HG03565 (cell line): ENCODE data around the gene CRYBA2.

ENCODE experiments used
- ATAC-seq: cut with Tn5 transposase; IDR thresholded peaks from one replicate; pipeline ENCODE4 v1.9.1; 2021; ENCODE audit warnings: mild to moderate bottlenecking, moderate library complexity; ENCODE audit not compliant: unreplicated experiment

CRYBA2 gene

DNA sequence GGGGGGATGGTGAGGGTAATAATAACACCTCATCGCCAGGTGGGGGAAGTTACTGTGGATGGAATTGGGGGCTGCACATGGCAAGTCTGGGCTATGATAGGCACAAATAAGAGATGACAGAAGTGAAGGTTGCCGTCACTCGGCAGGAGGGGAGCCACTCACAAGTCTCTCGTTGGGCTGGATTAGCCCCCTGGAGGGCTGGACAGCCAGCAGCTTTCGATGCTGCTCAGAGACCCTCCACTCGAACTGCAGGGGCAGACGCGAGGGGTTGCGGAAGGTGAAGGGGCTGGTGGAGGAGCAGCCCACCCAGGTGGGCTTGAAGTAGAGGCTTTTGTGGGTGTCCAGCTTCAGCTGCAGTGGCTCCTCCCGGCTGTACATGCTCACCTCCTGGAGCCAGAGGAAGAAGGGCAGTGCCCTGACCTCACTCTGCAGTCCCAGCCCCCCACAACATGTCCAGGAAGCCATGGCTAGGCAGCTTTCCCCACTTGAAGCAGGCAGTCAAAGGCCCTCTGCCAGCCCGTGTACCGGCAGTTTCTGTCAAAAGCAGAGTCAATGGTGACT is 29.9 kb upstream of the CRYBA2 start:
- ATAC-seq: no peak

DNA sequence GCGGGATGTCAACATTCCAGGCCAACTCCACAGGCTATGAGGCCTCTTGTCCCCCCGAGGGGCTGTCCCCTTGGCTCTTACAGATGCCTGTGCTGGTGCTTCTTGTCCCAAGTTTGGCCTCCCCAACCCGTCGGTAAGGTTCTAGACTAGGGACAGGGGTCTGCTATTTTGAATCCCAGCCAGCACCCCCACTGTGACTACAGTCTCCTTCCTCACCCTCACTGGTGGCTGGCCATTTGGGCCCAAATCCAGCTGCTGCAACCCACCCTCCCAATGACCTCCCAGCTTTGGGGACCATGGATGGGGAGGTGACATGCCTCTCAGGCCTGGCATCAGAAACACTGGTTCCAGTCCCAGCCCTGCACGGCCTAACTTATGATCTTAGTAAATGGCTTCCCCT is 29.4 kb upstream of the CRYBA2 start:
- ATAC-seq: no peak

DNA sequence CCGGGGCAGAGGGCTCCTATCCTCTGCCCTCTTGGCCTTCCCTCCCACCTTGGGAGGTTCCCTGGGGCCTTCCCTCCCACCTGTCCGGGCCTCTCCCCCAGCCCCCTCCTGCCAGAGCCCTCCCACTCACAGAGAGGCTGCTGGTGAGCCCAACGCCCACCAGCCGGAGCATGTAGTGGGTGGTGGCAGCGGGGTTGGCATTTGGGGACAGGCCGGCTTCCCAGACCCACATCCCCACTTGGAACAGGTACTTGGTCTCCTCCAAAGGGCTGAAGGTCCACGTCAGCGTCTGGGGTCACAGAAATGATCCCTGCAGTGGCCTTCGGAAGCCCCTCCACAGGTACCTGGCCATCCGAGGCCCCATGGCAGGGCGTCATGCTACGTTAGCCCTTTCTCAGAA is 28.8 kb upstream of the CRYBA2 start:
- no peak for ATAC-seq

DNA sequence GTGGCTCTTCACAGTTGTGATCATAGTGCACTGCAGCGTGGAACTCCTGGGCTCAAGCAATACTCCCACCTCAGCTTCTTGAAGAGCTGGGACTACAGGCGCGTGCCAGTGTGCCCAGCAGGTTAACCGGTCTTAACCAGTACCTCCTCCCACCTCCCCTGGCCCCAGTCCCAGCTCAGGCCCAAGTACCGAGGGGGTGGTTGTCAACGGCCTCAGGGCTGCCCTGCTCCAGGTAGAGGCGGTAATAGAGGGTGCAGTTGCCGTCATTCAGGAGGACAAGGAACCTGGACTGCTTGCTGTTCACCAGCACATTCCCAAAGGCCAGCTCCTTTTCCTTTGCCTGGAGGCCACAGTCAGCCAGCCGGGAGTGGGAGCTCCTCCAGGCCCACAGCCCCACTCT is 28.4 kb upstream of the CRYBA2 start:
- ATAC-seq: no peak

DNA sequence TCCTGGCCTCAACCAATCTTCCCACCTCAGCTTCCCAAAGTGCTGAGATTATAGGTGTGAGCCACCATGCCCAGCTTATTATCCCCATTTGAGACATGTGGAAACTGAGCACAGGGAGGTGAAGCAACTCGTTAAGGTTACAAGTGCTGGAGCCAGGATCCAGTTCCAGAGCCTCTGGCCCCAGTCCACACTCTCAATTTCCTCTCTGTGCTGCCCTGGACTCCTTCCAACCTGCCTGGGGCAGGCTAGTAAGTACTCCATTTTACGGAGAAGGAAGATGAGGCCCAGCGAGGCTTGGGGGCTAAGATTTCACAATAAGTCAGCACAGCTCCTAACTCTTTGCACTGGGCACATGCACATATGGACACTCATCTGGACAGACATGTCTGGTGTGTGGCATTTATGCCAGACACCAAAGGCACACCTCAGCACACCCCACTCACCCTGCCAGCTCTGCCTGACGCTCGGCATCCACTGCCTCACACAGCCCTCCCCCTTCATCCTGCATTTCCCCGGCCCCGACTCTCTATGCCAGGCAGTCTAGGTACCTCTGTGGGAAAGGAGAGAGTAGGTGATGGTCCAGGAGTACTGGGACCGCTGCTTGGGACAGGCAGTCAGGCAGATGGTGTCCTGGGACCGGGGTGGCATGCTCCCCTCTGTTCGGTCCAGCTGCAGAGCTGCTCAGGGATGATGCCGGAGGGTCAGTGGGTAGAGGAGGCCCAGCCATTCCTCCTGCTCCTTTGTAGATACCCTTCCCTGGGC is 27.6 kb upstream of the CRYBA2 start:
- ATAC-seq: no peak

DNA sequence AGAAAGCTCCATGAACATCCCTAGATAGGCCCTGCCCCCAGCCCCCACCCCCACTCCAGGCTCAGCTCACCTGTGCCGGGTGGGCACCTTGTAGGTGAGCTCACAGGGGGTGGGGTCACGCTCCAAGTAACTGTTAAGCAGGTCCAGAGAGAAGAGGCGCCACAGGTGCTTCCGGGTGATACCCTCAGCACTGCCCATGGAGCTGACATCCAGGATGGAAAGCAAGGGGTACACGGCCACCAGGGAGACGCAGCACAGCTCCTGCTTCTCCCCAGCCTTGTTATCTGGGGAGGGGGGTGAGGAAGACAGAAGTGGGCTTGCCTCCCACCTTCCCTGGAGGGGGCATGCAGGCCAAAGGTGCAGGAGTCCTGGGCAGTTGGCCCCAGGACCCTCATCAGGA is 26.2 kb upstream of the CRYBA2 start:
- ATAC-seq: no peak

DNA sequence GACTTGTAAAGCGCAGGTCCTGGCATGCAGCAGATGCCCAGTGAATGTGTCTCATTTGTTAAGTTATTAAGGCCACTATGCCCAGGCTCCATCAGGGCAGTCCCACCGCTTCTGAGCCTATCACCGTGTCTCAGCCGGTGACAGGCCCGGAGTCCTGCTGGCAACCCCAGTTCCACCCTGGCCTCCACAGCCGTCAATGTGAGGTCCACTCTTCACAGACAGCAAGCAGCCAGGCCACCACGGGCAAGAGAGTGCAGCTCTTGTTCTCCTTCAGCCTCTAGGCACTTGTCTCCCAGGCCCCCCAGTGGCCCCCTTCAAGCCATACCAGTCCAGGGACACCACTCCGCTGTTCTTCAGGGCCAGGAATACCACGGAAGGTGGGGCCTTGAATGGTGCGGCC is 25.5 kb upstream of the CRYBA2 start:
- no peak for ATAC-seq

DNA sequence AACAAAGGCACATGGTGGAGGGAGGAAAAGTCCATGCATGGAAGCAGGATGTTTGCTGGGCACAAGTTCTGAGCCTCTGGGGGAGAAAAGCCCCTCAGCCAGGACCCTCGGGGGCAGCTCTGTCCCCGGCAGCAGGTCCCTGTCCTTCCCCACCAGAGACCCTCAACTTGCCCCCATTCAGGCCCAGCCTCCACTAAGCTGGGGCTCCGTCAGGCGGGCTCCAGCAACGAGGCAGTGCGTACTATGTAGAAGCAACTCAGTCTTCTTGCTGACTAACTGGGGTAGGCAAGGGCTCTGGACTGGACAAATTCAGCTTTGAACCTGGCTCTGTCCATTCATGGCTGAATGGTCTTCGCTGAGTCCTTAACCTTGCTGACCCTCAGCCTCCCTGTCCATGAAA is 25.1 kb upstream of the CRYBA2 start:
- ATAC-seq: no peak

DNA sequence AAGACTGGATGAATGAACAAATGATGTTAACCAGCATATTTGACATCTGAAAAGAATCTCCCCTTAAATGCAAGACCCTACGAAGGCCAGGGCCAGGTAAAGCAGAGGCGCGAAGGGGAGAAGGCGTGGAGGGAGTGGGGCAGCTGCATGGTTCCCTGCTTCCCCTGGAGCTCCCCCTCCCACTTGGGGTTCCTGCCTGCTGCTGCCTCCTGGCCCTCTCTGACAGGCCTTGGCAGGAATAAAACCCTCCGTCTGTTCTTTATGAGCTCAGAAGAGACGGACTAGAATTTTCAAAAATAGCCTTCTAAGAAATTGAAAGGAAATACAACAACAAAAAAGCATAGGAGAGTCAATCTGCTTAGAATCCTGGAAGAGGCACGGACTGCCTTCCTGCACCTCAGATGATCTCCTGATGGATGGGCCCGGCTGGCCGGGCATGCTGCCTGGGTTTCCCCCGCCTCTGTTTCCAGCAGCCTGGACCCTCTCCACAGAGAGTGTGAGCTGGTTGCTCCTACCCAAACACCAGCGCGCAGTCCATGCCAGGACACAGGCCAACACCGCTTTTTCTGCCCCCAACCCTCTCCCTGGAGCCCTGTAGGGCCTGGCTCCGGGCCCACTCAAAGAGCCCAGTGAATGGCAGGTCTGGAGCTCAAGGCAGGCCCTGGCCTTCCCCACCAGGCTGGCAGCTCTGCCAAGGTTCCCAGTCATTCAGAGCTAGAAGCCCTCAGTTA is 24.1 kb upstream of the CRYBA2 start:
- ATAC-seq: no peak

DNA sequence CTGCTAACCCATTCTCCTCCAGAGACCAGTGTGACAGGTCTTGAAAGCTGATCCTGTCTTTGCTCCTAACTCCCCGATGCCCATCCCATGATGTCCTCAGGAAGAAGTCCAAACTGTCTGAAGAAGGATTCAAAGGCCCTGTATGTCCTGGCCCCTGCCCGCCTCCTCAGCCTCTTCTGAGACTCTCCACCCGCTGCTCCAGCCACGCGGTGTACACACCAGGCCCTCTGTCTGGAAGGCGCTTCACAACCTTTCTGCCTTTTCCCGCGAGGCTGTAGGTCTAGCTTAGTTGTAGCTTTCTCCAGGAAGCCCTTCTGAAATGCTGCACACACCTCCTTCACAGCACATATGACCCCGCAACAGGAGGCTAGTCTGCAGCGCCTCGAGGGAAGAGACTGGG is 23.5 kb upstream of the CRYBA2 start:
- no peak for ATAC-seq

DNA sequence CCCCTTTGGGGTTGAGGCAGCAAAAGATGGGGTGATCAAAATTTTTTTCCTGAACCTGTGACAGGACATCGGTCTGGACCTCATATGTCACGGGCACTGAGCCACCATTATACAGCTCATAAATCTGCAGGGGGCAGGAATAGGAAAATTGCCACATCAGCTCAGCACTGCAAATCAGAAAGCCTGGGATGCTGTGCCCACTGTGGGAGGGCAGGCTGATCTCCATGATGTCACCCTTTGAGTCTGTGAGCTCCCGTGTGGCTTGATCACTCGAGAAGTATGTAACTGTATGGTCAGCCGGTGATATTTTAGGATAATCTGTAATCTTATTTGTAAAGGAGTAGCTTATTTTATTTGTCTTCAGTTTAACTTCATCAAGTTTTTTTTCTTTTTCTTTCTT is 17.7 kb upstream of the CRYBA2 start:
- no peak for ATAC-seq

DNA sequence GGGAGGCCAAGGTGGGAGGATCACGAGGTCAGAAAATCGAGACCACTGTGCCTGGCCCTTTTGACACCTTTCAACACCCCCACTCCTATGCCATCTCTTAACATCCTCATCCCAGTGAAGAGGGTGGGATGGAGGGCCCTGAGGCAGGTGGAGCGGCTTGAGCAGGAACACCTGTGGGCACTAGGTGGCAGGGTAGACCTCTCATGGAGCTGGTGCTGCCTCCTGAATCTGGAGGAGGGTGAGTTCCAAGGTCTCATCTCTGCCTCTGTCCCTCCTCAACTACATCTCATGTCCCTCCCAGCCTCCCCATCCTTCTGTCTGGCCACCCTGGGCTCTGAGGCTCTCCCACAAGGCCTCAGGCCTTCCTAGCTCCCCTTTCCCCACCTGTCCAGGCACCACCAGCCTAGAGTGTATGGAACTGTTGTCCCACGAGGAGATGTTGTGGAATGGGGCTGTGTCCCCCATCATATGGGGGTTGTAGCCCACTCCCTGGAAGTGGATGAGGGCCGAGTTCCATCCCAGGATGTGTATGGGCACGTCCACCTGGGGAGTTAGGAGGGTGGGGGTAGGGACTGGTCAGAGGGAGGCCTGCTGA is 17.0 kb upstream of the CRYBA2 start:
- ATAC-seq: no peak

DNA sequence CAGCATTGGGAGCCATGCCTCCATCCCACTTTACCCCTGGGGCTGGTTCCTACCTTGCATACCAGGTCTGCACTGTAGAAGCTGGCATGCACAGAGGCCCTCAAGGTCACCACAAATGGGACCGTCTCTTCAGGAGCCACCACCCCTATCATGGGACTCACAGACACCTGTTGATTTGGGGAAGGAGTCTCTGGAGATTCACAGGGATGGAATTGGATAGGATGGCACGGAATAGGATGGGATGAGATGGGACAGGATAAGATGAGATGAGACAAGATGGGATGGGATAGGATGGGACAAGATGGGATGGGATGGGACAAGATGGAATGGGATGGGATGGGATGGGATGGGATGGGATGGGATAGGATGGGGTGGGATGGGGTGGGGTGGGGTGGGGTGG is 16.1 kb upstream of the CRYBA2 start:
- no peak for ATAC-seq

DNA sequence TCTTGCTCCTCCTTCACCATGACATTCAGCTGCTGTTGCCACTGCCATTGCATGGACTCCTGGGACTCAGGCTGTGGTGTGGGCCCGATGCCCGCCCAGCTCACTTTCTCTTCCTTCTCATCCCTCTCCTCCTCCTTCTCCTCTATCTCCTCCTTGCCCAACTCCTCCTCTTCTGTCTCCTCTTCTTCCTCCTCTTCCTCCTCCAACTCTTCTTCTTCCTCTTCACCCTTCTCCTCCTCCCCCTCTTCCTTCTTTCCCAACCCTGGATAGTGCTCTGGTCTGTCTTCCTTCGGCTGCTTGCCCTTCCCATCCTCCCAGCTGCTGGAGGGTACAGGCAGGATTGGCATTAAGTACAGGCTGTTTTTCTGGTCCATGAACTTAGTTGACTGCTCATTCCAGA is 10.8 kb upstream of the CRYBA2 start:
- no peak for ATAC-seq

DNA sequence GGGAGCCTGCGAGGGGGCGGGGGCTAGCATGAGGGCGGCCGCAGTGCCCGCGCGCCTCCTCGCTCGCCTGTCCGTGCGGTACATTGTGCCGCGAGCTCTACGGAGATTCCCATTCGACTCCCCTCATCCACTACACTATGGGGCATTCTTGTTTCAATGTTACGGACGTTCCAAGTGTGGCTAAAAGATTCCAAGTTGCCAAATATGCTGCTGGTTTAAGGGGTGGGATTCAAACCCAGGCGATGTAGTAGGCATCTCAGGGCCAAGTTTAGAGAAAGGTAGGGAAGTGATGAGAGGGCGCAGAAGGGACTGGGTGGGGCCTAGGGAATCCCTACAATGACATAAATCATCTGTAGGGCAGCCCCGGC is 10.0 kb upstream of the CRYBA2 start:
- ATAC-seq: no peak

DNA sequence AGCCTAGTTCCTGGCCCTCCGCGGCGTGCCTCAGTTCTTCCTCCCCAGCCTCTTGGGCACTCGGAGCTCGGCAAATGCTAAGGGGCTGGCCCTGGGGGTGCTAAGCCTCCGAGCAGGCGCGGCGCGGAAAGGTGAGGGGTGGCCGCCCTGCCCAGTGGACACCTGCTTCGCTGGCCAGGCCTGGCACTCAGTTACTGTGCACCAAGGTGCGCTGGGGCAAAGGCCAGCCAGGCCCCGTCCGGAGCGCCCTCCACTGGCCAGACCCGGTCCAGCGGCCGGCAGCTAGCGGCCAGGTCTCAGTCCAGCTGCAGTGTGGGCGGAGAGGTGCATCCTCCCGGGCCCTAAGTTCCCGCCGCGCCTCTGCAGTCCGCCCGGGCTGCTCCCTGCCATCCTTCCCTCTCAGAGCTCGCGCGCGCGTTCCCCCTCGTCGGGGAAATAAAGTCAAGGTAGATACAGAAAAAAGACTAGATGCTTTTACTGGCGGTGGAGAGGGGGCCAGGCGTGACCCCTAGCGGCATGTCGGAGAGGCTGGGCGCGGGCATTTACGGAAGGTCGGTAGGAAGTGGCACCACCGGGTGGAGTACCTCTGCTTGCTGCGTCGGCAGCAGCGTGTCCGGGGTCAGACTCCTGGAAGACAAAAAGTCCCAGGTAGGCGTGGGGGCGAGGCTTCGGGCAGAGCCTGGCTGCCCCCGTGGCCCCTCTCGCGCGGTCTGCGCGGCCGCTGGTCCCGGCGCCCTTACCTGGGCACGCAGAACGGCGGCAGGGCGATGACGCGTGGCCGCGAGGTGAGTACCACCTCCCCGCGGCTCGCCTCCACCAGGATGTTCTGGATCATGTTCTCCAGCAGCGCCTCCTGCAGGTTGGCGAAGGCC is 9.4 kb upstream of the CRYBA2 start:
- ATAC-seq: no peak

DNA sequence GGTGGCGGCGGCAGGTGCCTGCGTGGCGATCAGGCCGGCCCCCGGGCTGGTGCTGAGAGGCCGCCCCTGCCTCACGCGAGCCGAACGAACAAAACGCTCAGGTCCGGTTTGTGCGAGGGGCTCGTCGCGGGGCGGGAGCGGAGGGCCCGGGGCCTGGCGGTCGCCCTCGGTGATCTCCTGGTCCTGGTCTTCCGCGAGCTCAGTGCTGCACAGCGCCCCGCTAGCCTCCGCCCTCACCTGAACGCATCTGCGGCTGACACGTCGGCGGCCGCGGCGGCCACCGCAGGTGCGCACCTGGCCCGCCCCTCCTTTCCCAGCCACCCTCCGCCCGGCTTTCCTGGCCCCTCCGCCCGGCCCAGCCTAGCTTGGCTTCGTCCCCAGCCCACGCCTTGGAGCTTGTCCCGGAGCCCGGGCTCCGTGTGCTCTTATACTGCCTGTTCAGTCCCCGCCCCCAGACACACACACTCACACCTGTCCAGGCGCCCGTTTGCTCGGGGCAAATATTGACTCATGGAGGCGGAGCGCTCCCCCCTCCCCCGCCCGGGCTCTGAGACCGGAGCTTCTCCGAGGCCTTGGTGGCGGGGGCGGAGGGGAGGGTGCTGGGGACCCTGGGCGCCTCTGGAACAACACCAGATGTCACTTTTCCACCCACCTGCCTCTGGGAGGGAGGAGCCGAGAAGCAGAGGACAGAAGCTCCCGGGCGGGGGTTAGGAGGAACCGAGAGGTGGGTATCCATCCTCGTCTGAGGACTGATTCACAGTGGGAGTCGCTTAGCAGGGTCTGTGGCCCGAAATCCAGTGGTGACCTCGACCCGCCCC is 8.6 kb upstream of the CRYBA2 start:
- no peak for ATAC-seq

DNA sequence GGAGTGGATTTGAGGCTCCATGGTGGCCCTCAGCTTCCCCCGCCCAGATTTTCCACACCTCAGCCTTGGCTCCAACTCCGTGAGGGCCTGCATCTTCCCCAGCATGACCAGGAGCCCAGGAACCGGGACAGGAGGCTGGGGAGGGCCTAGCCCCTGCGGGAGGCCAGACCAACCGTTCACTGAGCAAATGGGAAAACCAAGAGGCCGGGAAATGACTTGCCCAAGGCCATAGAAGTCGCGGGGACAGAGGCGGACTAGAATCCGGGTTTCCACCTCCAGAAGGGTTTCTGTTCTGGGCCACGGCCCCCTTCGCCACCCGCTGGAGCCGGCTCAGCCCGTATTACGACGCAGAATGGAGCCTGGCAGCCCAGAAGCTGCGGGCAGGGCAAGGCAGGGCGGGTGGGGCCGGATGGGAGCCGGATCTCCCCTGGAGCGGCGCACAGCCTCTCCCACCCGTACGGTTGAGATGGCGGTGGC is 7.9 kb upstream of the CRYBA2 start:
- no peak for ATAC-seq

DNA sequence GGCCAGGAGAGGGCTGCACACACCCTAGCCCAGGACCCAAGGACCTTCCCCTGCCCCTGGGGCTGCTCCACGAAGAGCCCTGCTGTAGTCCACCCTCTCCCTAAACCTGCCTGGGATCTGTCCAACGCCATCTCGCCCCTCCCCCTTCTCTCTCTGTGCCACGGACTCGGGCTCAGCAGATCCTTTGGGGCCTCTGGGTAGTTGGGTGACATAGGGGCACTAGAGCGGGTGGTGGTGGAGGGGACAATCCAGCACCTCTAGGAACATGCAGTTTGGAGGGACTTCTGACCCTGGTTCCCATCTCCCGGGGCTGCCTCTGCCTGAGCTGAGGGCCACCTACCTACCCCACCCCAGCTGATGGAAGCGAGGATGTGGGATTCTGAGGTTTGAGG is 7.3 kb upstream of the CRYBA2 start:
- no peak for ATAC-seq
